Bone marrow (tissue), 2 donors: Measurements from ENCODE around the gene LMAN1L.

Experiments
- DNase-seq, 2 donors: peaks; one replicate each; lab custom pipeline; 2025; lab: John Stamatoyannopoulos, UW

LMAN1L gene

GRCh38 chr15:74812533-74812932, at the start of gene LMAN1L:
Gene LMAN1L (plus strand): TSS chr15:74812835. CDS start chr15:74812855, 20 bp downstream.
- no peak for DNase-seq

GRCh38 chr15:74763416-74763815, 49.2 kb upstream of the LMAN1L start:
- DNase-seq = no peak

DNA sequence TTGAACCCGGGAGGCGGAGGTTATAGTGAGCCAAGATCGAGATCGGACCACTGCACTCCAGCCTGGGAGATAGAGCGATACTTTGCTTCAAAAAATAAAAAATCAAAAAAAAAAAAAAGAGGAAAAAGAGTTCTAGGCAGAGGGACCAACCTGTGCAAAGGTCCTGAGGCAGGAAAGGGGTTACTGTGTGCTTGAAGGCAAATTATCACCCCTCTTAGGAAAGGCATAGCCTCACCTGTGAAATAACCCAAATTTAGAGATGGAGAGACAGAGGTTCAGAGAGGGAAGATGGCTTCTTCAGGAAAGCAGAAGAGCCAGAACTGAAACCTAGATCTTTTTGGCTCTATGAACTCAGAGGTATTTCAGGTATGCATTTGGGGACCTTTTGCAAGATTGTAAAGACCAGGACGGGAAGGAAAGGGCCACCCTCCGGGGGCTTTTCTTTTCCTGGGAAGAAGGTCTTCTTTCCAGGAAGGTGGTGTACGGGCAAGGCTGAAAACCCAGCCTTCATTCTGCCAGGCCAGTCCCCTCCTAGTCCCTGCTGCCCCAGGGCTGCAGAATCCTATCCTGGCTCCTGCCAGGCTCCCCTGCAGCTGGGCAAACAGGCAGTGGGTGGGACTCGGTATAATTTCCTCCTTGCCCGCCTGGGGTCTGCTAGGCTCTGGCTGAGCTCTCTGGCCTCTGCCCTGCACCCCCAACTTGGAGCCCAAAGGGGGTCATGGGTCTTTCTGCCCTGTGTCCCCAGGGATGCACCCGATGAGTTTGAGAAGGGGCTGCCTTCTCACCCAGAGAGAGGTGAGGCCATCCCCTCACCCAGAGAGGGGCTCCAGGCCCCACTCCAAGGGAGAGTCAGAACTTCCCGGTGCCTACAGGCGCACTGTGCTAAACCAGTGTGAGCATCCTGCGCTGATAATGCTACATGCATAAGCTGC, 45.2 kb upstream of the LMAN1L start:
- no peak for DNase-seq

DNA sequence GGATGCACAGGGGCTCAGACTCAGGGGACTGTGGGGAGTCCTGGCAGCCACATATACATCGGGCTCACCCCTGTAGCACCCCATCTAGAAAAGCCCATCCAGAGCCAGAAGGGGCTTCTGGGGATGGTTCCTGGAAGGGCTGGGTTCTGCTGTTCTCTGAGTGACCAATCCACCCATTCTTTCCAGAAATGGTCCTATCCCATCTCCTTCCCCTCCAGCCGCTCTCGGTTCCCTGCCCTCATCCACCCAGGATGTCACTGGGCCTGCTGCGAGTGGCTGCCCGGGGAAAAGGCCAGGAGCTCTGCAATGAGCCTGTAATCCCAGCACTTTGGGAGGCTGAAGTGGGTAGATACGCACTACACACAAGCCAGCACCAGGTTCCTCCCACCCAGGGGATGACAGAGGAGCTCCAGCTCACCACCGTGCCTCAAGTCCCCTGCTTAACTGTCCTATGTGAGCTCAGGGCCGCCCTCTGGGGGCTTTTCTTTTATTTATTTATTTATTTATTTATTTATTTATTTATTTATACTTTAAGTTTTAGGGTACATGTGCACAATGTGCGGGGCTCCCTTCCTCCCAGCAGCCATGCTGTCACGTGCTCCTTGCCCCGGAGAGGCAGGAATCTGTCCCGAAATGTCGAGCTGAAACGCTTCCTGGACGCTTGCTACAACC, 44.4 kb upstream of the LMAN1L start:
- no peak for DNase-seq

DNA sequence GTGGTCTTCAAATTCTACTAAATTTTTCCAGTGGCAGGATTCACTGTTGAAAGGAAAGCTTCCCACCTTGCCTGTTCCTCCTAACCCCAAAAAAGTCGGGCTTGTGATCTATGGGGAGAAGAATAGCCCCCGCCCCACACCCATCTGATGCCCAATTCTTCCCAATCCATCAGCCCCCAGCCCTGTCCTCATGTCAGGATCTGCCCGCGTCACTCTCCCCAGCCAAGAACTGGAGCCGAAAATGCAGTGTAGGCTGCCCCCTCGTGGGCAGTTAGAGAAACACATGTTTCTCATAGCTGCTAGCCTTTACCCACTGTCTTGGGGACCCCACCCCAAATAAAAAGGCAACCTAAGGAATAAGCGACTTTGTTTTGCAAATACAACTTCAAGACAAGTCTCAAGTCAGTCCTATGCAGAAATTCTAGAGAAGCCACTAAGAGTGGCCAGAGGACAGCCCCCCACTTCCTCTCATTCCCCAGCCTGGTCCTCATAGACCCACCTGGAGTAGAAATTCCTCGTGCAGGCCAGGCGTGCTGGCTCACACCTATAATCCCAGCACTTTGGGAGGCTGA, 43.8 kb upstream of the LMAN1L start:
- DNase-seq = peak; percentile 12 to 45

DNA sequence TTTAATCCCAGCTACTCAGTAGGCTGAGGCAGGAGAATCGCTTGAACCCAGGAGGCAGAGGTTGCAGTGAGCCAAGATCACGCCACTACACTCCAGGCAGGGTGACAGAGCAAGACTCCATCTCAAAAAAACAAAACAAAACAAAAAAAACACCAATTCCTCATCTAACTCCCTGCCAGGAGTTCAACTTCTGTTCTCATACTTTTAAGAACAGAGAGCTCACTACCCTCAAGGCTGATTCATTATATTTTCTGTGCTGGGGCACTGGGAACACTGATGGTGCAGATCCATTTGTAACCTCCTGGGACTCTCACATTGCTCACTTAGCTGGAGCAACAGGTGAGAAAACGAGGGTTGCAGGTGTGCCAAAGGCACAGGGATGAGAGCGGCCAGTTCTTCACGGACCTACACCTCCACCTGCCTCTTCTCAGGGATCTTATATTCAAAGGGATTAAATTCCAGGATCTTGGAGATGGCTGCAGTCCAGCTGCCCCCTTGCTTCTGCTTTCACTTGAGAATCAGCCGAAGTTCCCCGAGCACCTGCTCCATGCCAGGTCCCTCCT, 43.1 kb upstream of the LMAN1L start:
- no peak for DNase-seq

DNA sequence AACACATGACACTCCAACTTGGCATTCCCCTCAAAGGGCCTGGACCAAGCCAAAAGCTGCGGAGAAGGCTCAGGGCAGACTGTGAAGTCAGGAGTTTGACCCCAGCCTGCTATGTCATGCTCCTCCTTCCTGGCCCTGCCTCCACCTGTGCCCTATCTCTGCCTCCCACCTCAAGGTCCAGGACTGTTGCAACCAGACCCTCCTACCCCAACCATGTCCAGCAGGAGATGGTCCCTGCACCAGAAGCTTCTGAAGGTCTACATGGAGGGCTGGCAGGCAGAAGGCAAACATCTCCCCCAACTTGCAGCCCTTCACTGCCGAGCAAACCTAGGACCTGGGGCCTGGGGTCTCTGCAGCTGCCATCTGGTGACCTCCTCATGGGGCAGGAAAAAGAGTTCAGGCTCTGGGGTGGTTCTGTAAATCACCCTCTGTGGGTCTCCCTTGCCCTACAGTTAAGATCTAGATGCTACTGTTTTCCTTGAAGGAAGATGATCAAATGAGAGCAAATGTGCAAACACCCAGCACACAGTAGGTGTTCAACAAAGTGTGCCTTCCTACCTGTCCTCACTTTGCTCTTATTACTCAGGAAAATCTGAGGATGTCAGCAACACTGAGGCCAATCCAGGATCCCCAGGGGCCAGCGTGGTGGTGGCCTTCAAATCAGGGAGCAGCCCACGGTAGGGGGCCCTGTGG, 42.3 kb upstream of the LMAN1L start:
- DNase-seq = no peak

DNA sequence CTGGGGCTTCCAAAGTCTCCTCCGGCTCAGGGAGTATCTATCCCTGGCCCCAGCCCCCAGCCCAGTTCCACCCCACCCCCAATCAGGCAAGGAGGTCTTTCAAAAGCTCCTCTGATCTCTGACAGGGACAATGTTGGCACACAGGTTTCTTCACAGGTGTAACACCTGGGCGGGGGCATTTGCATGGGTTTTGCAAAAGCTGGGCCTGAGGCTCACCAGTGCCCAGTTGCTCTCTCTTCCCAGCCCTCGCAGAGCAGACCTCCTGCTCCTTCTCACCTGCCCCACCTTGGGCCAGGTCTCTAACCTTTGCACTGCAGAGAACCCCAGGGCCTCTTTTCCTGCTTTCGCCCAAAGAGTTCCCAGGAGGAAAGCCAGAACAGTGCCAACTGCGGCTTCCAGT, 39.3 kb upstream of the LMAN1L start:
- no peak for DNase-seq

DNA sequence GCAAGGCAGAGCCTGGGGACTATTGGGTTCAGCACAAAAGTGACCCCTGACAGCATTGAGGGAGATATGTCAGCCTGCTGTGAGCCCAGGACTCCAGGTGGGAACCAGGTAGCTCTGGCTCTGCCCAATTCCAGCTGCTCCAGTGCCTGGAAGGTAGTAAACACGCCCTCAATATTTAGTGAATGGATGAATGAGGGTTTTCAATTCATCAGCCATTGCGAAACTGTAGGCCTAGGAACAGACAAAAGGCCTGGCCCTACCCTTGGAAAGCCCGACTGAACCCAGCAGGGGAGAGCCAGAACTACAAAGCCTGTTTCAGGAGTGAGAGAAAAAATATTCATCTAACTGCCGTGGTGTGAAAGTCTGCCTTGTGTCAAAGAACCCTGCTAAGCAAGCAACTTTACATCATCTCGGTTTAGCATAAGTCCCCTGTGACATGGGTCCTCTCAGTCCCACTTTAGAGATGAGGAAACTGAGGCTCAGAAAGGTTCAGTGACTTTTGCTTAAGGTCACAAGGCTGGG, 38.8 kb upstream of the LMAN1L start:
- no peak for DNase-seq

DNA sequence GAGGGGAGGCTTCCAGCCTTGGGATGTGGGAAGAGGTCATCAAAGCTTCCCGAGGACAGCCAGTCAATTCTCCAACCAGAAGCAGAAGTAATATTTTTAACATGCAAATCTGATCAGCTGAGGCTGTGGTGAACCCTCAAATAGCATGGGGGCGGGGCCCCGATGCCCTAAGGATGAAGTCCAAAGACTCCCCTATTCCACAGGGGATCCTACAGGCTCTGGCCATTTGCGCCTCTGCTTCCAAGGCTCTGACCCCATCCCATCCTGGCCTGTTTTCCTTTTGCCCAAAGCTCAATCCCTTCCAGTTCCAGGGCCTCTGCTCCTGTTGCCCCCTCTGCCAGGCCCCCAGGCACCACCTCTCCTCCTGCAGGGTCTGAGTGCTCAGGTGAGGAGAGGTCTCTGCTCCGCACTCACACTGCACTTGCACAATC, 37.5 kb upstream of the LMAN1L start:
- DNase-seq = no peak

- DNase-seq = no peak
Measured at GRCh38 chr15:74775894-74776293, 36.7 kb upstream of the LMAN1L start.

GRCh38 chr15:74776821-74777768, 35.5 kb upstream of the LMAN1L start:
- peak; percentile 49 to 93 for DNase-seq

DNA sequence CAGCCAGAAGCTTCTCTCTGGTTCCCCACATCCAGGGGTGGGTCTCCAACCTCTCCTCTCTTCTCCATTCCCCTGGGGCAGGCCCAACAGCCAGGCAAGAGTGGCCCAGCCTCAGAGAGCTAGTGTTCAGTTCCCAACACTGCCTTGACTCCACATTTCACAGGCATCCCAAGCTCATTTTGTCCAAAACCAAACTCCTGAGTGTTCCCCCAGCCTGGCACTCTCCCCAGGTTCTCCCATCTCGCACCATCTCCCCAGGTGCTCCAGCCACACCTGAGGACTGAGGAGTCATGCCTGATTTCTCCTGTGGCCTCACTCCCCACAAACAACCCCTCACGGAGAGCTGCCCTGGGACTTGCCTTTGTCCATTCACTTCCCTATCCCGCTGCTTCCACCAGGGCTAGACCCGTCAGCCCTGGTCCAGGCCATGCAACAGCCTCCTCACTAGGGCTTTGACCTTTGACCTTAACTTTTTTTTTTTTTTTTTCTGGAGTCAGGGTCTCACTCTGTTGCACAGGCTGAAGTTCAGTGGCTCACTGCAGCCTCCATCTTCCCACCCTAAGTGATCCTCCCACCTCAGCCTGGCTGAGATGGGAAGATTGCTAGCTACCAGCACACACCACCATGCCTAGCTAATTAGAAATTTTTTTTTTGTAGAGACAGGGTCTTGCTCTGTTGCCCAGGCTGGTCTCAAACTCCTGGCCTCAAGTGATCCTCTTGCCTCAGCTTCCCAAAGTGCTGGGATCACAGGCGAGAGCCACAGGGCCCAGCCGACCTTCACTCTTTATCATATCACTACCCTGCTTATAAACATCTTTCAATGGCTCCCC, 34.7 kb upstream of the LMAN1L start:
- DNase-seq = no peak

DNA sequence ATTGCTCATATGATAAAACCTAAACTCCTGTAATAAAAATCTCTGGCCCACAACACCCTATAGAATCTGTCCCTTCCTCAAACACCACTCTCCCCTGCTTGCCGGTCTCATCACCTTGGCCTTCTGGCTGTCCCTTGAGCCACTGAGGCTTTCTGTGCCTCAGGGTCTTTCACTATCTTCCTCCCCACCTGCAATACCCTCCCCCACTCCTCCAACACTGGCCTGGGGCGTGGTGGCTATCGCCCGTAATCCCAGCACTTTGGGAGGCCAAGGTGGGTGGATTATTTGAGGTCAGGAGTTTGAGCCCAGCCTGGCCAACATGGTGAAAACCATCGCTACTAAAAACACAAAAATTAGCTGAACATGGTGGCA, 34.0 kb upstream of the LMAN1L start:
- no peak for DNase-seq

DNA sequence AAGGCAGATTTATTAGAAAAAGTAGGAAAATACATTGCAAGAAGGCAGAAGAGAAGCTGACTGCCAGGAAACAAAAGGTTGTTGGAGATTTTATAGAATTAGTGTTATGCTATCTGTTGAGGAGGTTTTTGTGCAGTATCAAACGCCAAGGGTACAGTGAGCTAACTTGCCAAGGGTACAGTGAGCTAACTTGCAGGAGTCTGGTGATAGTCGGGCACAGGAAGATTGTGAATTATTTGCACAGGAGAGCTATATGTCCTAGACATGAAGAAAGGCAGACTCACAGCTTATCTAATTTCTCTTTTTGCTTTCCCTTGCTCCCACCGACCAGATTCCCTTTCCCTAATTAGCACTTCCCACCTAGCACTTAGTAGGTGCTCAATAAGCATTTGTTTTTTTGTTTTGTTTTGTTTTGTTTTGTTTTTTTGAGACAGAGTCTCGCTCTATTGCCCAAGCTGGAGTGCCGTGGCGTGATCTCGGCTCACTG, 33.4 kb upstream of the LMAN1L start:
- no peak for DNase-seq

- DNase-seq = peak in 1 of 2 donors; percentile 28
Measured at GRCh38 chr15:74780523-74781430, 31.9 kb upstream of the LMAN1L start.

DNA sequence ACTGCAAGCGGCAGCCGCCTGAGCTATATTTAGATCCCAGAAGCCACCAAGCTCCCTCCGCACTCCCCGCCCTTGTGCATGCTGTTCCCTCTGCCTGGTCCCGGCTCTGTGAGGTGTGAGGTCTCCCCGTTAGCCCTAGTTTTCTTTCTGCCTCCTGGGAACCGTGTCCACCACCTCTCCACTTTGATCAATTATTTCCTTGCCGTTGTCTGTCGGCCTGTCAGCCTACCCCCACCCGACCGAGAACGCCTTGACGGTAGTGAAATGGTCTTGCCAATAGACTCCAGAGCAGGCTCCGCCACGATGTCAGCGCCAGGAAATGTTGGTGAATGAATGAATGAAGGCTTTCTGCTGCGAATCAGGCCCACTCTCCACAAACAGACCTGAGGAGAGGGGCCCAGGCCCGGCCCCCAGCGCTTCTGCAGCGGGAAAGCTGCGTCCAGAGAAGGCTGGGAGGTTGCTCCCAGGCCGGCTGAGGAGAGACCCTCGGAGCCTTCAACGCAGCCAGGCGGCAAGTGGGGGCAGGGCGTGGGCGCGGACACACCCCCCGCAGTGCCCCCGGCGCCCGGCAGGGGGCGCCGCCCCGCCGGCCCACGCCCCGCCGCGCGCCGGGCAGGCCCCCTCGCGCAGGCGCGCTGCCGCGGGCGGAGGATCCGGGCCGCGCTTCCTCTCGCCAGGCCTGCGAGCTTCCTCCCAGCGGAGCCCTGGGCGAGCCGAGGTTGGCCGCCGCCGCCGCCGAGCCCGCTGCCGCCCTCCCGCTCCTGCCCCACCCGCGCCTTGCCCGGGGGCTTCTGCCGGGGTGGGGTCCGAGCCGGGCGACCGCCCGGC, 31.0 kb upstream of the LMAN1L start, which contains the start of gene CSK:
Gene CSK (plus strand): TSS at position 650 of the 828 bp plus-strand sequence. CDS start 16,218 bp downstream, outside the sequence.
- peak; percentile 18 to 43 for DNase-seq
